Mesodermal cell (in vitro differentiated cells): ENCODE measurements around the gene ZC3H10.
"Not testable (repeated sequence)": the region's sequence is repeated elsewhere in the genome, so short reads cannot be mapped to it uniquely, and the experiment has no call there.

Source experiments
- H3K27ac ChIP-seq: 2 replicates; pipeline ENCODE4 v1.7.0; 2013; ENCODE audit warnings: mild to moderate bottlenecking, low read depth, low read length, moderate library complexity; ENCODE audit not compliant: severe bottlenecking
- H3K36me3 ChIP-seq: 2 replicates; pipeline ENCODE4 v1.7.1; 2013; ENCODE audit warnings: mild to moderate bottlenecking, low read length, moderate library complexity; ENCODE audit not compliant: control insufficient read depth, insufficient read depth
- H3K4me1 ChIP-seq: one replicate; pipeline ENCODE4 v1.7.1; 2013; ENCODE audit warnings: mild to moderate bottlenecking, low read length; ENCODE audit not compliant: insufficient read depth, control insufficient read depth, poor library complexity, severe bottlenecking
- H3K4me3 ChIP-seq: 2 replicates; pipeline ENCODE4 v1.7.0; 2013; ENCODE audit warnings: low read length, control low read depth, mild to moderate bottlenecking; ENCODE audit not compliant: insufficient read depth, poor library complexity, severe bottlenecking; ENCODE audit errors: extremely low read depth
- H3K9me3 ChIP-seq: 2 replicates; pipeline ENCODE4 v1.7.1; 2013; ENCODE audit warnings: mild to moderate bottlenecking, low read length, moderate library complexity; ENCODE audit not compliant: control insufficient read depth
- WGBS, 2 experiments: methylation state at CpG; one replicate each; pipeline ENCODE4 v1.1.5; 2013; ENCODE audit warnings: missing lambda C conversion rate in 2 of 2; ENCODE audit not compliant: insufficient coverage in 2 of 2; 5-methylcytosine and 5-hydroxymethylcytosine counted together

ZC3H10 gene

GRCh38 chr12:56155256-56155845, 37.3 kb downstream of the ZC3H10 start:
- WGBS, 2 experiments, result 91 to 95% methylated on average over 8 to 9 of the region's 11 CpGs
- Histone ChIP-seq H3K27ac (no peak overlapping the region), H3K4me1 (peaks cover 21% of the 10 kb centered on the region), H3K9me3 (no peaks in the 10 kb centered on the region), H3K4me3 (no peak overlapping the region), H3K36me3 (peaks cover 44% of the 10 kb centered on the region)

GRCh38 chr12:56156464-56157200, 38.6 kb downstream of the ZC3H10 start:
- WGBS, 2 experiments, result 91 to 94% methylated on average over 17 to 18 of the region's 21 CpGs
- peak overlapping the region; percentile 99 for H3K4me3 ChIP-seq

GRCh38 chr12:56157201-56158028, 39.3 kb downstream of the ZC3H10 start:
- H3K9me3 ChIP-seq, result no peaks in the 10 kb centered on the region

More at GRCh38 chr12:56156464-56157200, 38.6 kb downstream of the ZC3H10 start:
- not testable (repeated sequence) for H3K9me3 ChIP-seq, H3K27ac ChIP-seq
- Histone ChIP-seq H3K4me1 (peaks cover 25% of the 10 kb centered on the region), H3K36me3 (peaks cover 57% of the 10 kb centered on the region)

GRCh38 chr12:56158029-56158925, 40.2 kb downstream of the ZC3H10 start, which contains the start of gene MYL6:
MYL6 (plus strand) TSS chr12:56158359; CDS start chr12:56158402, 43 bp downstream.
- H3K4me1 ChIP-seq, result peaks cover 31% of the 10 kb centered on the region
- peaks cover 73% of the 10 kb centered on the region for H3K36me3 ChIP-seq
- 1% methylated on average over 19 to 20 of the region's 30 CpGs for WGBS, 2 experiments
- peak within 1 kb of the TSS; percentile 99 for H3K4me3 ChIP-seq
- peak within 1 kb of the TSS; percentile 88 for H3K27ac ChIP-seq
- H3K9me3 ChIP-seq, result no peaks in the 10 kb centered on the region

More at GRCh38 chr12:56157201-56158028, 39.3 kb downstream of the ZC3H10 start:
- Histone ChIP-seq H3K4me1 (peaks cover 32% of the 10 kb centered on the region), H3K36me3 (peaks cover 65% of the 10 kb centered on the region), H3K27ac (peak overlapping the region; percentile 88), H3K4me3 (peak overlapping the region; percentile 99)
- 30 to 34% methylated on average over 37 of the region's 45 CpGs for WGBS, 2 experiments

GRCh38 chr12:56158926-56159461, 40.9 kb downstream of the ZC3H10 start:
- peaks cover 25% of the 10 kb centered on the region for H3K4me1 ChIP-seq
- peaks cover 78% of the 10 kb centered on the region for H3K36me3 ChIP-seq
- no peaks in the 10 kb centered on the region for H3K9me3 ChIP-seq
- H3K27ac ChIP-seq, result peak overlapping the region; percentile 88
- WGBS, 2 experiments, result 0% methylated on average over 1 to 5 of the region's 6 CpGs
- H3K4me3 ChIP-seq, result peak overlapping the region; percentile 99

GRCh38 chr12:56159482-56160192, 41.6 kb downstream of the ZC3H10 start:
- WGBS, 2 experiments, result 60 to 75% methylated on average over 6 to 7 of the region's 8 CpGs
- H3K36me3 ChIP-seq, result peaks cover 82% of the 10 kb centered on the region

GRCh38 chr12:56160193-56160763, 42.2 kb downstream of the ZC3H10 start:
- 80 to 81% methylated on average over 6 of the region's 7 CpGs for WGBS, 2 experiments
- Histone ChIP-seq H3K4me1 (peaks cover 25% of the 10 kb centered on the region), H3K36me3 (peaks cover 82% of the 10 kb centered on the region), H3K4me3 (peak overlapping the region; percentile 99), H3K9me3 (no peaks in the 10 kb centered on the region), H3K27ac (peak overlapping the region; percentile 88)

More at GRCh38 chr12:56159482-56160192, 41.6 kb downstream of the ZC3H10 start:
- peak overlapping the region; percentile 99 for H3K4me3 ChIP-seq
- H3K4me1 ChIP-seq, result peaks cover 25% of the 10 kb centered on the region
- no peaks in the 10 kb centered on the region for H3K9me3 ChIP-seq
- H3K27ac ChIP-seq, result peak overlapping the region; percentile 88

GRCh38 chr12:56160894-56161689, 43.0 kb downstream of the ZC3H10 start:
- peaks cover 82% of the 10 kb centered on the region for H3K36me3 ChIP-seq
- H3K9me3 ChIP-seq, result no peaks in the 10 kb centered on the region
- peaks cover 25% of the 10 kb centered on the region for H3K4me1 ChIP-seq
- peak overlapping the region; percentile 99 for H3K4me3 ChIP-seq
- peak overlapping the region; percentile 88 for H3K27ac ChIP-seq
- 89 to 96% methylated on average over 4 to 5 of the region's 11 CpGs for WGBS, 2 experiments
